PFSK-1 (cell line): Measurements from ENCODE around the gene TUBGCP3.

Experiments used
- FOXP2 ChIP-seq: optimal IDR thresholded peaks from 2 replicates; pipeline ENCODE3; 2011; ENCODE audit warnings: borderline replicate concordance, control low read depth, inconsistent platforms; ENCODE audit not compliant: insufficient read depth; ENCODE audit errors: extremely low read length, extremely low read depth
- POLR2AphosphoS5 ChIP-seq: IDR thresholded peaks from 2 replicates; pipeline ENCODE4 v1.6.1; 2012; ENCODE audit warnings: low read depth, mild to moderate bottlenecking, control low read depth, low read length, moderate library complexity
- REST ChIP-seq, 2 experiments: IDR thresholded peaks; 2 replicates each; pipeline versions ENCODE4 v1.6.1 to v1.8.0; 2011 to 2012; ENCODE audit warnings: low read depth in 2 of 2, low read length in 2 of 2, control low read depth in 1 of 2, inconsistent platforms in 1 of 2, mild to moderate bottlenecking in 1 of 2, moderate library complexity in 1 of 2; ENCODE audit not compliant: insufficient read depth in 1 of 2
- SIN3A ChIP-seq: IDR thresholded peaks from 2 replicates; pipeline ENCODE4 v1.6.1; 2012; ENCODE audit warnings: mild to moderate bottlenecking, low read length, moderate library complexity, borderline replicate concordance; ENCODE audit not compliant: insufficient read depth
- TAF1 ChIP-seq: IDR thresholded peaks from 2 replicates; pipeline ENCODE4 v1.6.1; 2012; ENCODE audit warnings: low read length, control low read depth, borderline replicate concordance; ENCODE audit not compliant: insufficient read depth

GRCh38 chr13:112617754-112618375 lies 29.9 kb upstream of the TUBGCP3 start:
- TF ChIP-seq REST (IDR thresholded peaks at IDR 0.05; ENCODE audit: insufficient read depth in 1 of 2, low read depth in 2 of 2, low read length in 2 of 2) (no peak), POLR2AphosphoS5 (no peak), SIN3A (no peak), TAF1 (no peak), FOXP2 (no peak)
